Testis (tissue), 2 donors: ENCODE data around the gene MRPL41.
A peak's percentile ranks its signal among the peaks of the same experiment; 100 is the strongest.

Experiments used
- POLR2A ChIP-seq: fragments of 450-650 bp; IDR thresholded peaks from one replicate; pipeline ENCODE4 v1.6.1; 2017; ENCODE audit warnings: antibody characterized with exemption, mild to moderate bottlenecking, moderate library complexity
- TF ChIP-seq, protein P1 (sequence below), 3 experiments: fragments of 450-650 bp in 2 of 3; fragments of 200-600 bp in 1 of 3; sonication (generic) in 1 of 3; IDR thresholded peaks; one replicate each; pipeline ENCODE4 v1.5.1; 2016 to 2019; ENCODE audit warnings: antibody characterized with exemption in 3 of 3, mild to moderate bottlenecking in 2 of 3, moderate library complexity in 1 of 3

DNA sequence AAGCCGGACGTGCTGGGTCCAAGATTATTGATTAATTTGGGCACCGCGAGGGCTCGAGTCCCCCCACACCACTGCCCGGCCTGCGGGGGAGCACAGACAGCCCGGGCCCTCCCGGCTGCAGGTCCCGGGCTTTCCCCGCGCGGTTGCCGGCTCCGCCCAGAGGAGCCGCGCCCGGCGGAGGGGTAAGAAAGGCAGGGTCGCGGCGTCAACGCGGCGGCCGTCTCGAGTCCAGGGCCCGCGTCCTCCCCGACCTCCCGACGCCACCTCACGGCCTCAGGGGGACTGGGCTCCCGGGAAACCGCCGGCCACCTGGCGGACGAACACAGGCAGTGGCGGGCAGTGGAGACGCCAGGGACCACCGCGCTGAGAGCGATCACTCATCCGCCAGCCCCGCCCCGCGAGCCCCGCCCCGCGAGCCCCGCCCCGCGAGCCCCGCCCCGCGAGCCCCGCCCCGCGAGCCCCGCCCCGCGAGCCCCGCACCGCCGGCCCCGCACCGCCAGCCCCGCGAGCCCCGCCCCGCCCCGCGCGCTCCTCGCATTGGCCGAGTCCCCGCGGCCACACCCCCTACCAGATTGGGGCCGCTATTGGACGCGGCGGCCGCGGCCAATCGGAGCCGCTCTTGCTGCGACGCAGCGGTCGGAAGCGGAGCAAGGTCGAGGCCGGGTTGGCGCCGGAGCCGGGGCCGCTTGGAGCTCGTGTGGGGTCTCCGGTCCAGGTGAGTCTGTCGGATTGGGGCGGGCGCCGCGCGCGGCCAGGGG, at the start of gene MRPL41:
- TF ChIP-seq, protein P1, sequence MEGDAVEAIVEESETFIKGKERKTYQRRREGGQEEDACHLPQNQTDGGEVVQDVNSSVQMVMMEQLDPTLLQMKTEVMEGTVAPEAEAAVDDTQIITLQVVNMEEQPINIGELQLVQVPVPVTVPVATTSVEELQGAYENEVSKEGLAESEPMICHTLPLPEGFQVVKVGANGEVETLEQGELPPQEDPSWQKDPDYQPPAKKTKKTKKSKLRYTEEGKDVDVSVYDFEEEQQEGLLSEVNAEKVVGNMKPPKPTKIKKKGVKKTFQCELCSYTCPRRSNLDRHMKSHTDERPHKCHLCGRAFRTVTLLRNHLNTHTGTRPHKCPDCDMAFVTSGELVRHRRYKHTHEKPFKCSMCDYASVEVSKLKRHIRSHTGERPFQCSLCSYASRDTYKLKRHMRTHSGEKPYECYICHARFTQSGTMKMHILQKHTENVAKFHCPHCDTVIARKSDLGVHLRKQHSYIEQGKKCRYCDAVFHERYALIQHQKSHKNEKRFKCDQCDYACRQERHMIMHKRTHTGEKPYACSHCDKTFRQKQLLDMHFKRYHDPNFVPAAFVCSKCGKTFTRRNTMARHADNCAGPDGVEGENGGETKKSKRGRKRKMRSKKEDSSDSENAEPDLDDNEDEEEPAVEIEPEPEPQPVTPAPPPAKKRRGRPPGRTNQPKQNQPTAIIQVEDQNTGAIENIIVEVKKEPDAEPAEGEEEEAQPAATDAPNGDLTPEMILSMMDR (IDR thresholded peaks at IDR 0.05), result peak in 2 of 3 experiments; percentile 19 to 60
- TF ChIP-seq POLR2A, result no peak
